NCI-H128 (cell line): ENCODE results near the gene KCTD16.

Source experiments
- DNase-seq: peaks from one replicate; lab custom pipeline; 2025; ENCODE audit not compliant: unreplicated experiment; lab: John Stamatoyannopoulos, UW

Gene KCTD16

GRCh38 chr5:144170276-144171024, at the start of gene KCTD16, which contains the start of gene YIPF5:
TSS of gene KCTD16 (plus strand) at chr5:144170873.
TSS of gene YIPF5 (minus strand) at chr5:144170659. CDS start at chr5:144169955, 704 bp downstream.
- DNase-seq, result peak; percentile 91

GRCh38 chr5:144121577-144121976, 49.1 kb upstream of the KCTD16 start:
- DNase-seq, result no peak

- no peak for DNase-seq
These were observed 48.6 kb upstream of the KCTD16 start for GRCh38 chr5:144122081-144122480.

GRCh38 chr5:144122641-144123040, 48.0 kb upstream of the KCTD16 start:
- no peak for DNase-seq

- DNase-seq, result no peak
These were observed 45.4 kb upstream of the KCTD16 start for GRCh38 chr5:144125163-144125726.

- no peak for DNase-seq
These were observed 44.0 kb upstream of the KCTD16 start for GRCh38 chr5:144126707-144127106.

GRCh38 chr5:144128844-144129243, 41.8 kb upstream of the KCTD16 start:
- no peak for DNase-seq

GRCh38 chr5:144130306-144130705, 40.4 kb upstream of the KCTD16 start:
- DNase-seq, result no peak

- DNase-seq, result no peak
These were observed 39.4 kb upstream of the KCTD16 start for GRCh38 chr5:144131261-144131660.

GRCh38 chr5:144133050-144133633, 37.5 kb upstream of the KCTD16 start:
- no peak for DNase-seq

GRCh38 chr5:144134194-144134826, 36.4 kb upstream of the KCTD16 start:
- no peak for DNase-seq

- no peak for DNase-seq
These were observed 35.4 kb upstream of the KCTD16 start for GRCh38 chr5:144135113-144135762.

GRCh38 chr5:144139586-144139985, 31.1 kb upstream of the KCTD16 start:
- DNase-seq, result no peak

GRCh38 chr5:144141585-144141984, 29.1 kb upstream of the KCTD16 start:
- no peak for DNase-seq

GRCh38 chr5:144142139-144142823, 28.4 kb upstream of the KCTD16 start:
- no peak for DNase-seq

- no peak for DNase-seq
These were observed 27.9 kb upstream of the KCTD16 start for GRCh38 chr5:144142824-144143162.

- DNase-seq, result no peak
These were observed 27.0 kb upstream of the KCTD16 start for GRCh38 chr5:144143625-144144024.

GRCh38 chr5:144144956-144145751, 25.5 kb upstream of the KCTD16 start:
- DNase-seq, result peak; percentile 5

GRCh38 chr5:144151026-144151425, 19.6 kb upstream of the KCTD16 start:
- DNase-seq, result no peak

GRCh38 chr5:144156767-144157171, 13.9 kb upstream of the KCTD16 start:
- DNase-seq, result no peak
